Neutrophil (primary cell): ENCODE measurements around the gene MRPL34.

Experiments used
- H3K27ac ChIP-seq: fragments of 200-600 bp; sonication (generic); 2 replicates; pipeline ENCODE4 v1.5.1; 2016; ENCODE audit warnings: mild to moderate bottlenecking, moderate library complexity
- H3K27me3 ChIP-seq: fragments of 200-600 bp; sonication (generic); 2 replicates; pipeline ENCODE4 v1.6.0; 2016; ENCODE audit warnings: mild to moderate bottlenecking
- H3K36me3 ChIP-seq: fragments of 200-600 bp; sonication (generic); 2 replicates; pipeline ENCODE4 v1.5.1; 2017
- H3K4me1 ChIP-seq, 2 experiments: fragments of 200-600 bp in 1 of 2; sonication (generic) in 1 of 2; 1 replicate in 1 of 2; 2 replicates in 1 of 2; pipeline versions ENCODE4 v1.5.1 to v1.6.1; 2013 to 2016; ENCODE audit warnings: low read depth in 1 of 2, low read length in 1 of 2, mild to moderate bottlenecking in 1 of 2, moderate library complexity in 1 of 2; ENCODE audit not compliant: control insufficient read depth in 1 of 2, insufficient read depth in 1 of 2
- H3K4me3 ChIP-seq, 2 experiments: fragments of 200-600 bp in 1 of 2; sonication (generic) in 1 of 2; 1 replicate in 1 of 2; 2 replicates in 1 of 2; pipeline ENCODE4 v1.5.1; 2013 to 2016; ENCODE audit warnings: low read depth in 1 of 2, low read length in 1 of 2, mild to moderate bottlenecking in 1 of 2, moderate library complexity in 1 of 2
- H3K9me3 ChIP-seq: fragments of 200-600 bp; sonication (generic); 2 replicates; pipeline ENCODE4 v1.5.1; 2016
- TF ChIP-seq, protein P1 (sequence below): fragments of 200-600 bp; sonication (generic); IDR thresholded peaks from 2 replicates; pipeline ENCODE4 v1.5.1; 2016; ENCODE audit warnings: antibody characterized with exemption

Gene MRPL34

GRCh38 chr19:17322854-17323253, 17.2 kb downstream of the MRPL34 start:
- TF ChIP-seq, protein P1, sequence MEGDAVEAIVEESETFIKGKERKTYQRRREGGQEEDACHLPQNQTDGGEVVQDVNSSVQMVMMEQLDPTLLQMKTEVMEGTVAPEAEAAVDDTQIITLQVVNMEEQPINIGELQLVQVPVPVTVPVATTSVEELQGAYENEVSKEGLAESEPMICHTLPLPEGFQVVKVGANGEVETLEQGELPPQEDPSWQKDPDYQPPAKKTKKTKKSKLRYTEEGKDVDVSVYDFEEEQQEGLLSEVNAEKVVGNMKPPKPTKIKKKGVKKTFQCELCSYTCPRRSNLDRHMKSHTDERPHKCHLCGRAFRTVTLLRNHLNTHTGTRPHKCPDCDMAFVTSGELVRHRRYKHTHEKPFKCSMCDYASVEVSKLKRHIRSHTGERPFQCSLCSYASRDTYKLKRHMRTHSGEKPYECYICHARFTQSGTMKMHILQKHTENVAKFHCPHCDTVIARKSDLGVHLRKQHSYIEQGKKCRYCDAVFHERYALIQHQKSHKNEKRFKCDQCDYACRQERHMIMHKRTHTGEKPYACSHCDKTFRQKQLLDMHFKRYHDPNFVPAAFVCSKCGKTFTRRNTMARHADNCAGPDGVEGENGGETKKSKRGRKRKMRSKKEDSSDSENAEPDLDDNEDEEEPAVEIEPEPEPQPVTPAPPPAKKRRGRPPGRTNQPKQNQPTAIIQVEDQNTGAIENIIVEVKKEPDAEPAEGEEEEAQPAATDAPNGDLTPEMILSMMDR, result no peak
- Histone ChIP-seq H3K27me3 (peaks cover 54% of the 10 kb centered on the region), H3K27ac (no peak overlapping the region), H3K36me3 (peaks cover 42% of the 10 kb centered on the region), H3K4me3 (no peak overlapping the region), H3K4me1 (peaks cover 1 to 3% of the 10 kb centered on the region in 2 experiments), H3K9me3 (no peaks in the 10 kb centered on the region)

- peaks cover 42% of the 10 kb centered on the region for H3K36me3 ChIP-seq
Measured at GRCh38 chr19:17323300-17323963, 17.8 kb downstream of the MRPL34 start.

DNA sequence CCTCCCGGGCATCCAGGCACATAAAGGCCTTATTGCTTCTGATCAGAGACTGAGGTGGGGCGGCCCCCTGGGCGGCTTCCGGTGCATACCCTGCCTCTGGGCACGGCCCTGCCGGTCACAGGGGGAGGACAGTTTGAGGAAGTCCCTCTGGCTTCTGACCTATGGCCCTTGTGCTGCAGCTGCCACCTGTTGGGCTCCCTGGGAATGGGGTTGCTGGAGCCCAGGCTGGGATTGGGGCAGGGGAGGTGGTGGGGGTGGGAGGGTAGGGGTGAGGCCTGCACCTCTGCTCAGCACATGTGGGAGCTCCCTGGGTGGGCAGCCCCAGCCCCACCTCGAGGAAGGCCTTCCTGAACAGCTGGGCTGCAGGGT, 18.3 kb downstream of the MRPL34 start:
- H3K36me3 ChIP-seq, result peaks cover 40% of the 10 kb centered on the region
- H3K27ac ChIP-seq, result no peak overlapping the region
- no peaks in the 10 kb centered on the region for H3K9me3 ChIP-seq
- H3K4me3 ChIP-seq, result no peak overlapping the region
- peaks cover 65% of the 10 kb centered on the region for H3K27me3 ChIP-seq
- TF ChIP-seq, protein P1, result no peak
- peaks cover 9 to 12% of the 10 kb centered on the region in 2 experiments for H3K4me1 ChIP-seq

More at GRCh38 chr19:17323300-17323963, 17.8 kb downstream of the MRPL34 start:
- Histone ChIP-seq H3K4me1 (peaks cover 6 to 7% of the 10 kb centered on the region in 2 experiments), H3K27ac (no peak overlapping the region), H3K4me3 (no peak overlapping the region), H3K27me3 (peaks cover 59% of the 10 kb centered on the region), H3K9me3 (no peaks in the 10 kb centered on the region)
- TF ChIP-seq, protein P1, result no peak

GRCh38 chr19:17324357-17325114, 18.9 kb downstream of the MRPL34 start:
- no peak overlapping the region for H3K27ac ChIP-seq
- H3K4me1 ChIP-seq, result peaks cover 14 to 18% of the 10 kb centered on the region in 2 experiments
- H3K4me3 ChIP-seq, result no peak overlapping the region
- no peaks in the 10 kb centered on the region for H3K9me3 ChIP-seq
- TF ChIP-seq, protein P1, result no peak
- H3K36me3 ChIP-seq, result peaks cover 34% of the 10 kb centered on the region
- H3K27me3 ChIP-seq, result peaks cover 70% of the 10 kb centered on the region

- TF ChIP-seq, protein P1, result no peak
- H3K4me3 ChIP-seq, result no peak overlapping the region
- no peak overlapping the region for H3K27ac ChIP-seq
Measured at GRCh38 chr19:17325133-17325532, 19.5 kb downstream of the MRPL34 start.

More at GRCh38 chr19:17325133-17325532, 19.5 kb downstream of the MRPL34 start:
- Histone ChIP-seq H3K9me3 (no peaks in the 10 kb centered on the region), H3K36me3 (peaks cover 28% of the 10 kb centered on the region), H3K4me1 (peaks cover 14 to 19% of the 10 kb centered on the region in 2 experiments), H3K27me3 (peaks cover 76% of the 10 kb centered on the region)
